Ascending aorta (tissue), 2 donors: ENCODE measurements around the gene SDK2. TPM values are rescaled to one million over a fixed set of nuclear protein-coding genes. Genes with fewer than 3 reads are reported as not detected.

Experiments used
- DNase-seq, 2 donors: peaks; one replicate each; pipeline ENCODE4 v3.0.0-alpha.2; 2019; ENCODE audit warnings: low spot score in 2 of 2
- H3K27ac ChIP-seq, 2 donors: fragments of 200-600 bp; sonication (generic); one replicate each; pipeline ENCODE4 v1.5.1; 2016 to 2017; ENCODE audit warnings: mild to moderate bottlenecking in 1 of 2
- H3K27me3 ChIP-seq: fragments of 200-600 bp; sonication (generic); one replicate; pipeline ENCODE4 v1.5.1; 2017
- H3K36me3 ChIP-seq, 2 donors: fragments of 200-600 bp; sonication (generic); one replicate each; pipeline ENCODE4 v1.5.1; 2016
- H3K4me1 ChIP-seq, 2 donors: fragments of 200-600 bp; sonication (generic); one replicate each; pipeline ENCODE4 v1.5.1; 2016 to 2017; ENCODE audit warnings: mild to moderate bottlenecking in 1 of 2
- H3K4me3 ChIP-seq, 2 donors: fragments of 200-600 bp; sonication (generic); one replicate each; pipeline ENCODE4 v1.5.1; 2016 to 2017; ENCODE audit warnings: mild to moderate bottlenecking in 1 of 2
- H3K9me3 ChIP-seq, 2 donors: fragments of 200-600 bp; sonication (generic); one replicate each; pipeline ENCODE4 v1.5.1; 2016
- CTCF ChIP-seq, 3 experiments: fragments of 200-600 bp in 2 of 3; fragments of 450-650 bp in 1 of 3; sonication (generic) in 2 of 3; IDR thresholded peaks; one replicate each; pipeline ENCODE4 v1.5.1; 2016 to 2019; ENCODE audit warnings: antibody characterized with exemption in 3 of 3, mild to moderate bottlenecking in 1 of 3, moderate library complexity in 1 of 3
- intact Hi-C: fragments of 100-400 bp; cut with DNase I; formaldehyde crosslinking; loops from one replicate; pipeline ENCODE4 v1.15.1; 2023
- total RNA-seq: library from RNA; depleted of rRNA; stranded (reverse); fragments of >200 nt; gene quantifications from one replicate; pipeline ENCODE4 v1.1.0, GENCODE V29; 2016

Gene SDK2
- total RNA-seq, 1 donor from 2014 or later = 8.1 TPM

GRCh38 chr17:73419051-73419450, 225.2 kb downstream of the SDK2 start:
- peaks cover 9 to 16% of the 10 kb centered on the region in 2 donors for H3K36me3 ChIP-seq
- no peak overlapping the region for H3K27ac ChIP-seq
- DNase-seq = no peak
- TF ChIP-seq CTCF (IDR thresholded peaks at IDR 0.05) = no peak
- no peaks in the 10 kb centered on the region for H3K9me3 ChIP-seq
- intact Hi-C loops = no loop called here
- H3K27me3 ChIP-seq = no peaks in the 10 kb centered on the region
- H3K4me1 ChIP-seq = no peaks in the 10 kb centered on the region
- H3K4me3 ChIP-seq = no peak overlapping the region

DNA sequence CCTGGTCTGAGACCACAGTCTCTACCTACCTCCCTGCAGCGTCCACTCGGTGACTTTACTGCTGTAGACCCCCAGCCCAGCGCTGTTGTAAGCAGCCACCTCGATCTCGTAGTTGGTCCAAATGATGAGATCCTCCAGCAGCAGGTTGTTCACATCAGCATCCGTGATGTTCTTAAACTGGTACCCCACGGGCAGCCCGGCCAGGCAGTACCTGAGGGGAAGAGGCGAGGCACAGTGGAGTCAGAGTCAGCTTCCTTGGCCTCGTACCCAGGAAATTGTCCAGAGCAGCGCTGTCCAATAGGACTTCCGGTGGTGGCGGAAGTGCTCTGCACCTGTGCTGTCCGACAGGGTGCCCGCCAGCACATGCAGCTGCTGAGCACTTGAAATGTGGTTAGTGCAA, 228.5 kb downstream of the SDK2 start:
- DNase-seq = no peak
- Histone ChIP-seq H3K27me3 (no peaks in the 10 kb centered on the region), H3K27ac (no peak overlapping the region), H3K9me3 (no peaks in the 10 kb centered on the region), H3K36me3 (peaks cover 0 to 2% of the 10 kb centered on the region in 2 donors), H3K4me1 (no peaks in the 10 kb centered on the region), H3K4me3 (no peak overlapping the region)
- TF ChIP-seq CTCF (IDR thresholded peaks at IDR 0.05) = no peak
- intact Hi-C loops = no loop called here

DNA sequence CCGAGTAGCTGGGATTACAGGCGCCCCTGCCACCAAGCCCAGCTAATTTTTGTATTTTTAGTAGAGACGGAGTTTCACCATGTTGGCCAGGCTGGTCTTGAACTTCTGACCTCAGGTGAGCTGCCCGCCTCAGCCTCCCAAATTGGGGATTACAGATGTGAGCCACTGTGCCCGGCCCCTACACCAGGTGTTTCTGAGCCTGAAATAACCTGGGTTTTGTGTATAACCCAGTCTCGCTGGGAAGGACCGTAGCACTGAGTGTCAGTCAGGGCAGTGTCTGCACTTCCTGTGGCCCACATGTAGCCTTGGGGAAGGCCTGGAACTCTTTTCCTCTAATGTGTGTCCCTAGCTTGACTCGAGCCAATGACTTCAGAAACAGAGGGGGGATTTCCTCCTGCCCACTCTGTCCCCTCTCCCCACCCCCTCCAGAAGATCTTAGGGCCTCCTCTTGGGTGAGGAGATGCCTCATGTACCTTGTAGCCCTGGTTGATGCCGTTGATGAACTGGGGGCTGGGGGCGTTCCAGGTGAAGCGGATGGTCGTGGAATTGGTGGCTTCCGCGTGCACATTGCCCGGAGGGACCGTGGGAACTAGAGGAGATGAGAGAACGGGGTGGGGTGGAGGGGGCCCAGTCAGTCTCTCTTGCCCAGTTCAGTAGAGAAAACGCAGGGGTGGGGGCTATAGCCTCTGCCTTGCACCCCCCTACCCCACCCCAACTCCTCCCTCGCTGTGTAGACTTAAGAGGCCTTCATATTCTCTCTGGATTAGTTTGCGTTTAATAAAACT, 229.9 kb downstream of the SDK2 start:
- Histone ChIP-seq H3K4me1 (no peaks in the 10 kb centered on the region), H3K27me3 (no peaks in the 10 kb centered on the region), H3K4me3 (no peak overlapping the region), H3K27ac (no peak overlapping the region), H3K9me3 (no peaks in the 10 kb centered on the region), H3K36me3 (peaks cover 0 to 2% of the 10 kb centered on the region in 2 donors)
- intact Hi-C loops = no loop called here
- TF ChIP-seq CTCF (IDR thresholded peaks at IDR 0.05) = no peak
- DNase-seq = no peak

- TF ChIP-seq CTCF (IDR thresholded peaks at IDR 0.05) = no peak
- Histone ChIP-seq H3K27me3 (no peaks in the 10 kb centered on the region), H3K4me3 (no peak overlapping the region), H3K9me3 (no peaks in the 10 kb centered on the region), H3K36me3 (no peaks in the 10 kb centered on the region), H3K27ac (no peak overlapping the region), H3K4me1 (no peaks in the 10 kb centered on the region)
- DNase-seq = no peak
- intact Hi-C loops = no loop called here
These were observed 231.3 kb downstream of the SDK2 start for GRCh38 chr17:73412914-73413313.

DNA sequence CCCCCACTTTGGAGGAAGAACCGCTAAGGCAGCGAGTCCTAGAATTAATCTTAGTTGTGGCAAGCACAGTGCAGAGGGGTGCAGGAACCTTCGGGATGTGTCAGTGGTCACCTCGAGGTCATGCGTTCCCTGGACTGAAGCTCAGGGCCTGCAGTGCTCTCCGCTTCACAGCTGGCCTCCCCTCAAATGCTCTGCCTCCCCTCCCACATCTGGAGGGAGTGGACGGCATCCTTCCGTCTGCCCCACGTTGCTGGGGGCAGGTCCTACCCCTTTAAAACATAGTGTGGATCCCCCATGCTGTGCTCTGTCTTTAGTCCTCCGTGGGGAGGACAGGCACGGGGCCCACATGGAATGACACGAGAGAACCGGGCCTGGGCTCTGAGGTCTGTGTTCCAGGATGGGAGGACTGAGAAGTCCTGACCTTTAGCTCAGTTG, 232.9 kb downstream of the SDK2 start:
- DNase-seq = no peak
- no peak for TF ChIP-seq CTCF (IDR thresholded peaks at IDR 0.05)
- H3K36me3 ChIP-seq = no peaks in the 10 kb centered on the region
- H3K27me3 ChIP-seq = no peaks in the 10 kb centered on the region
- H3K9me3 ChIP-seq = no peaks in the 10 kb centered on the region
- intact Hi-C loops = no loop called here
- H3K4me3 ChIP-seq = no peak overlapping the region
- H3K27ac ChIP-seq = peak overlapping the region in 1 of 2 donors; percentile 2
- no peaks in the 10 kb centered on the region for H3K4me1 ChIP-seq
